ENCODE results near the gene ZNF710. TPM values are rescaled to one million over a fixed set of nuclear protein-coding genes. Genes with fewer than 3 reads are reported as not detected.
A peak's percentile ranks its signal among the peaks of the same experiment; 100 is the strongest.

The ZNF710 gene
- total and polyA plus RNA-seq, 2 of the 13 experiments (the other 11 are each of a cell fraction or from before 2014, with no cell fraction given) = 4.7 to 20.6 TPM

- TF ChIP-seq ZNF574 (CRISPR knock-in tag; IDR thresholded peaks at IDR 0.05) = 0 out of 2 replicates have a peak, but pooled peaks have one; percentile 12
- no peak for TF ChIP-seq MXD3 (CRISPR knock-in tag; IDR thresholded peaks at IDR 0.05)
- TF ChIP-seq HBP1 (CRISPR knock-in tag; IDR thresholded peaks at IDR 0.05; ENCODE audit: low read depth) = no peak
- TF ChIP-seq HNRNPLL (IDR thresholded peaks at IDR 0.05; ENCODE audit: low read depth, low read length, poor library complexity, severe bottlenecking) = no peak
- no peak for TF ChIP-seq ZNF724P (CRISPR knock-in tag; IDR thresholded peaks at IDR 0.05; ENCODE audit: borderline replicate concordance)
- TF ChIP-seq ZNF326 (CRISPR knock-in tag; IDR thresholded peaks at IDR 0.05; ENCODE audit: borderline replicate concordance) = no peak
- TF ChIP-seq NR2F6 (IDR thresholded peaks at IDR 0.05) = peak; percentile 60
- TF ChIP-seq NR2F6 (CRISPR knock-in tag; IDR thresholded peaks at IDR 0.05) = peak; percentile 80
- TF ChIP-seq ZNF205 (CRISPR knock-in tag; IDR thresholded peaks at IDR 0.05) = 0 out of 2 replicates have a peak, but pooled peaks have one; percentile 22
- peak; percentile 83 for TF ChIP-seq ARID5B (CRISPR knock-in tag; IDR thresholded peaks at IDR 0.05)
- TF ChIP-seq KLF12 (CRISPR knock-in tag; IDR thresholded peaks at IDR 0.05; ENCODE audit: borderline replicate concordance) = no peak
- TF ChIP-seq RCOR2 (CRISPR knock-in tag; IDR thresholded peaks at IDR 0.05) = 0 out of 2 replicates have a peak, but pooled peaks have one; percentile 39
- no peak for TF ChIP-seq KLF13 (CRISPR knock-in tag; IDR thresholded peaks at IDR 0.05)
- TF ChIP-seq BRD4 (CRISPR knock-in tag; IDR thresholded peaks at IDR 0.05) = no peak
- no peak for TF ChIP-seq ZBTB10 (CRISPR knock-in tag; IDR thresholded peaks at IDR 0.05; ENCODE audit: borderline replicate concordance)
- TF ChIP-seq HOXA7 (CRISPR knock-in tag; IDR thresholded peaks at IDR 0.05) = no peak
- TF ChIP-seq THRA (CRISPR knock-in tag; IDR thresholded peaks at IDR 0.05; ENCODE audit: borderline replicate concordance) = peak; percentile 31; the same call in 1 of the 2 replicates
Measured at GRCh38 chr15:90095521-90095959, 94.4 kb downstream of the ZNF710 start (continued).

Data from HepG2 (cell line).